Upper lobe of left lung (tissue), 6 donors: Measurements from ENCODE around the gene HK3. TPM values are rescaled to one million over a fixed set of nuclear protein-coding genes. Genes with fewer than 3 reads are reported as not detected.

Experiments used
- ATAC-seq, 2 donors: fragments of 200-7000 bp; cut with Tn5 transposase; one replicate each; pipeline ENCODE4 v1.9.1; 2022; ENCODE audit warnings: mild to moderate bottlenecking in 2 of 2, moderate library complexity in 2 of 2; ENCODE audit not compliant: low FRiP score in 2 of 2
- DNase-seq, 2 donors: peaks; one replicate each; pipeline ENCODE4 v3.0.0-alpha.2; 2019 to 2020
- H3K27ac ChIP-seq, 4 donors: fragments of 200-600 bp; sonication (generic); one replicate each; pipeline ENCODE4 v1.5.1; 2016 to 2019
- H3K27me3 ChIP-seq, 4 donors: fragments of 200-600 bp; sonication (generic); one replicate each; pipeline ENCODE4 v1.5.1; 2017 to 2019
- H3K36me3 ChIP-seq, 4 donors: fragments of 200-600 bp; sonication (generic); one replicate each; pipeline ENCODE4 v1.5.1; 2016 to 2019
- H3K4me1 ChIP-seq, 4 donors: fragments of 200-600 bp; sonication (generic); one replicate each; pipeline ENCODE4 v1.5.1; 2018 to 2019
- H3K4me3 ChIP-seq, 4 donors: fragments of 200-600 bp; sonication (generic); one replicate each; pipeline ENCODE4 v1.5.1; 2017 to 2019; ENCODE audit warnings: mild to moderate bottlenecking in 2 of 4, moderate library complexity in 1 of 4
- H3K9me3 ChIP-seq, 4 donors: fragments of 200-600 bp; sonication (generic); one replicate each; pipeline ENCODE4 v1.5.1; 2018 to 2019
- EP300 ChIP-seq, 4 donors: sonication (generic); formaldehyde crosslinking; IDR thresholded peaks; one replicate each; pipeline ENCODE4 v1.5.1; 2017; ENCODE audit warnings: antibody characterized with exemption in 4 of 4, control low read depth in 2 of 4
- POLR2A ChIP-seq, 4 donors: fragments of 450-650 bp; IDR thresholded peaks; one replicate each; pipeline ENCODE4 v1.5.1; 2016 to 2017; ENCODE audit warnings: antibody characterized with exemption in 4 of 4, mild to moderate bottlenecking in 2 of 4
- POLR2AphosphoS5 ChIP-seq, 2 donors: sonication (generic); formaldehyde crosslinking; IDR thresholded peaks; one replicate each; pipeline ENCODE4 v1.5.1; 2017; ENCODE audit warnings: antibody characterized with exemption in 2 of 2
- WGBS, 2 donors: methylation state at CpG; one replicate each; pipeline ENCODE4 v1.1.5; 2017 to 2018; 5-methylcytosine and 5-hydroxymethylcytosine counted together
- total RNA-seq, 6 donors: library from RNA; depleted of rRNA in 4 of 6; stranded (reverse); fragments of >200 nt in 4 of 6; gene quantifications; one replicate each; pipeline versions ENCODE4 v1.1.0 to v1.2.1, GENCODE V29; 2016 to 2021
- TF ChIP-seq, protein P1 (sequence below), 6 experiments: fragments of 450-650 bp in 4 of 6; fragments of 200-600 bp in 2 of 6; sonication (generic) in 2 of 6; IDR thresholded peaks; one replicate each; pipeline ENCODE4 v1.5.1; 2016 to 2019; ENCODE audit warnings: antibody characterized with exemption in 6 of 6
- donor health status: DM: no; HTN: no; CAD: no; lungs with moderate emphysema.
- donor health status: DM: no; HTN: yes; CAD: no; lungs with severe emphysema.

HK3 gene
- total RNA-seq, 6 donors from 2014 or later, result 16.0 to 106 (median 66.4) TPM

DNA sequence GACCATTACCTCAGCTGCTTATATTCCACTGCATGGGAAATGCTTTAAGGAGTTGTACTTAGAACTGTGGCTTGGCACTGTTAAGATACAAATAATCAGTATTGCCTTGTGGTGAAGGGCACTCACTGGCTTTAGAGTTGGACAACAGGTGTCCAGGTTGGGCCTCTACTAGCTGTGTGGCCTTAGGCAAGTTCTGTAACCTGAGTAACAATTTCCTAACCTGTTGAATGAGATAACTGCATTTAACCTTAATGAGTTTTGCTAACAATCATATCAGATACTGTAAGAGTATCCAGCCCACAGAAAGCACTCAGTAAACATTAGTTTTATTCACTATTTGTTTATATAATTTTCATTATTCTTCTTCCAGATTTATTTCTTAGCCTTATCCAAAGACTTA, 17.2 kb upstream of the HK3 start:
- Histone ChIP-seq H3K27ac (no peak overlapping the region), H3K4me3 (no peak overlapping the region), H3K27me3 (no peaks in the 10 kb centered on the region), H3K4me1 (peaks cover 0 to 3% (median 0%) of the 10 kb centered on the region in 4 donors), H3K36me3 (peaks cover 0 to 15% (median 2%) of the 10 kb centered on the region in 4 donors), H3K9me3 (no peaks in the 10 kb centered on the region)
- ATAC-seq, result peak in 1 of 2 donors; percentile 26
- no peak for DNase-seq
- TF ChIP-seq POLR2A (IDR thresholded peaks at IDR 0.05) (no peak), EP300 (IDR thresholded peaks at IDR 0.05) (no peak), POLR2AphosphoS5 (IDR thresholded peaks at IDR 0.05) (no peak)

DNA sequence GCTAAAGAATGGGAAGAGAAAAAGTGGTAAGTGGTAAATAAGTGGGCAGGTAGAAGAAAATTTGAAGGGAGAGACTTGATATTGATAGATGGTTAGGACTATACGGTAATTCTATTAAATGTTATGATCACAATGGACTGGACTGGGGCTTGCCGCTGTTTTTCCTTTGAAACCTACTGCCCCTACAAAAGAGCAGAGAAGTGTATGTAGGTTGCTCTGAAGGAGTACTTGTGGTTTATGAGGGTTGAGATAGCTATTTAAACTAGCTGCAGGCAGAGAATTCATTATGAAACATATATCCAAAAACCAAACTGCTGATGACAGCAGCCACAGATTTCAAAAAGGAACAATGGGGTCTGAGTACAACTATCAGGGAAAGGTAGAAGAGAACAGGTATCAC, 16.8 kb upstream of the HK3 start:
- peaks cover 0 to 15% (median 3%) of the 10 kb centered on the region in 4 donors for H3K36me3 ChIP-seq
- DNase-seq (no peak), ATAC-seq (no peak)
- peaks cover 0 to 3% (median 0%) of the 10 kb centered on the region in 4 donors for H3K4me1 ChIP-seq
- H3K9me3 ChIP-seq, result no peaks in the 10 kb centered on the region
- H3K27ac ChIP-seq, result no peak overlapping the region
- WGBS, 2 donors, result 60 to 63% methylated on average over 2 of the region's 2 CpGs
- no peak overlapping the region for H3K4me3 ChIP-seq
- no peaks in the 10 kb centered on the region for H3K27me3 ChIP-seq
- TF ChIP-seq EP300 (IDR thresholded peaks at IDR 0.05) (no peak), POLR2AphosphoS5 (IDR thresholded peaks at IDR 0.05) (no peak), POLR2A (IDR thresholded peaks at IDR 0.05) (no peak)
- TF ChIP-seq, protein P1, sequence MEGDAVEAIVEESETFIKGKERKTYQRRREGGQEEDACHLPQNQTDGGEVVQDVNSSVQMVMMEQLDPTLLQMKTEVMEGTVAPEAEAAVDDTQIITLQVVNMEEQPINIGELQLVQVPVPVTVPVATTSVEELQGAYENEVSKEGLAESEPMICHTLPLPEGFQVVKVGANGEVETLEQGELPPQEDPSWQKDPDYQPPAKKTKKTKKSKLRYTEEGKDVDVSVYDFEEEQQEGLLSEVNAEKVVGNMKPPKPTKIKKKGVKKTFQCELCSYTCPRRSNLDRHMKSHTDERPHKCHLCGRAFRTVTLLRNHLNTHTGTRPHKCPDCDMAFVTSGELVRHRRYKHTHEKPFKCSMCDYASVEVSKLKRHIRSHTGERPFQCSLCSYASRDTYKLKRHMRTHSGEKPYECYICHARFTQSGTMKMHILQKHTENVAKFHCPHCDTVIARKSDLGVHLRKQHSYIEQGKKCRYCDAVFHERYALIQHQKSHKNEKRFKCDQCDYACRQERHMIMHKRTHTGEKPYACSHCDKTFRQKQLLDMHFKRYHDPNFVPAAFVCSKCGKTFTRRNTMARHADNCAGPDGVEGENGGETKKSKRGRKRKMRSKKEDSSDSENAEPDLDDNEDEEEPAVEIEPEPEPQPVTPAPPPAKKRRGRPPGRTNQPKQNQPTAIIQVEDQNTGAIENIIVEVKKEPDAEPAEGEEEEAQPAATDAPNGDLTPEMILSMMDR (IDR thresholded peaks at IDR 0.05), result no peak

DNA sequence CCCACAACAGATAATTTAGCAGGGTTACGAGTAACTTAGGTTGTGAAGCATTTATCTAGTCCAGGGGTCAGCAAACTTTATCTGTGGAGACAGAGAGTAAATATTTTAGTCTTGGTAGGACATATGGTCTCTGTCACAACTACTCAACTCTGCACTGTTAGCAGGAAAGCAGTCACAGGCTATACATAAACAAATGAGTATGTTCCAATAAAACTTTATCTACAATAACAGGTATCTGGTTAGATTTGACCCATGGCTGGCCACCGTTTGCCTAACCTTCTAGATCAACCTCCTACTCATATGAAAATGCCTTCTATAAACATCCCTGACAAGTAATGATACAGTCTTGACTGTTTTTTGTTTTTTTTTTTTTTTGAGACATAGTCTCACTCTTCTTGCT, 13.0 kb upstream of the HK3 start:
- ATAC-seq (no peak), DNase-seq (no peak)
- WGBS, 2 donors, result 80 to 89% methylated on average over 2 of the region's 2 CpGs
- Histone ChIP-seq H3K4me1 (peaks cover 0 to 3% (median 0%) of the 10 kb centered on the region in 4 donors), H3K9me3 (no peaks in the 10 kb centered on the region), H3K4me3 (no peak overlapping the region), H3K27ac (no peak overlapping the region), H3K36me3 (peaks cover 0 to 30% (median 13%) of the 10 kb centered on the region in 4 donors), H3K27me3 (no peaks in the 10 kb centered on the region)
- TF ChIP-seq POLR2A (IDR thresholded peaks at IDR 0.05) (no peak), EP300 (IDR thresholded peaks at IDR 0.05) (no peak), POLR2AphosphoS5 (IDR thresholded peaks at IDR 0.05) (no peak)
- TF ChIP-seq, protein P1 (IDR thresholded peaks at IDR 0.05), result no peak

DNA sequence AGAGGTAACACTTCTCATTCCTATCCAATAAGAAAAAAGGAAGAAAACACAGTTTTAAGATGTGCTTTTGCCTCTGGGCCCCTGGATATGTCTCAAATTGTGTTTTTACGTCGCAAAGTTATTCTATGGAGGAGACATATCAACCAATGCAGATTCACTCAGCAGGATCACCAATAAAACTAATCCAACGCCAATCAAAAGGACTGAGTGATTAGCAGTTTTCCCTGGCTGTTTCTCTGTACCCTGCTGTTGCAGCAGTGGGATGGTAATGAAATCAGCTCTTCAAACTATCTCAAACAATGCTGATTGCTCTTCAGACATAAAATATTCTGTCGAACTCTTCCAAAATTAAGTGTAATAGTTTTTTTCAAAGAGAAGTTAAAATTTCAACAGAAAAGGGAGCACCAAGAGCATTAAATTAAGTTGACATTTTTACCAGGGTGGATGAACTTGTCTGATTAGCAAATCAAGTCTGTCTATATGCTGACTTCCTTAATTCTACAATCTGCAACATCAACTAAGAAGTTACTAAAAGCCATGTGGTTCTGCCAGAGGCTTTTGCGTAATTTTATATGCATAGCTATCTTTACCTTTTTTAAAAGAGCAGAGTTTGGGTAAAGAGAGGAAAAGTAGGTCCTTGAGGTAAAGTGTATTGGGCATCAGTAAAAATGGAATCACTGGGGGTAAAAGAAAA, 9.7 kb upstream of the HK3 start:
- Histone ChIP-seq H3K27me3 (no peaks in the 10 kb centered on the region), H3K9me3 (no peaks in the 10 kb centered on the region)
- no peak for ATAC-seq

DNA sequence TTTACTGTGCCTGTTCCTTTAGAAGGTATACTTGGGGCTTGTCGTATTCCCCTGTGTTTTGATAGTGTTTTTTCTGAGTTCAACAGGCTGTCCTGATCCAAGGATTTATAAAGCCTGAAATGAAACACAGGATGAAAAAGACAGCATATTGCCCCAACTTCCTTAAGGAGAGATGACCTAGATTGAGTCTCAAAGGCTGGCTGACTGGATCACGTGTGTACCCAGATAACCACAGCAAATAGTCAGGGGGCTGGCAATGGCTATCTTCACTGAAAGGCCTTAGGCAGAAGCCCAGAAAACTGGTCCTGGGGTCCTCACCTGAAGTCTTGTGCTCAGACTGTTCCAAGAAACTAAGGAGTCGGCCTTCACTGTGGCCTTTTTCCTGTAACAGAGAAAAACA, 7.7 kb upstream of the HK3 start:
- Histone ChIP-seq H3K36me3 (peaks cover 23 to 76% (median 52%) of the 10 kb centered on the region in 4 donors), H3K27me3 (no peaks in the 10 kb centered on the region), H3K4me1 (peaks cover 0 to 14% (median 2%) of the 10 kb centered on the region in 4 donors), H3K9me3 (no peaks in the 10 kb centered on the region), H3K4me3 (no peak overlapping the region), H3K27ac (no peak overlapping the region)
- 86 to 98% methylated on average over 3 of the region's 3 CpGs for WGBS, 2 donors
- DNase-seq, result no peak
- no peak for ATAC-seq
- no peak for TF ChIP-seq POLR2AphosphoS5 (IDR thresholded peaks at IDR 0.05)
- TF ChIP-seq EP300 (IDR thresholded peaks at IDR 0.05), result no peak
- TF ChIP-seq, protein P1 (IDR thresholded peaks at IDR 0.05), result no peak
- TF ChIP-seq POLR2A (IDR thresholded peaks at IDR 0.05), result no peak

More for the DNA sequence above, 9.7 kb upstream of the HK3 start:
- no peak for DNase-seq
- H3K27ac ChIP-seq, result no peak overlapping the region
- WGBS, 2 donors, result 90 to 92% methylated on average over 5 of the region's 5 CpGs
- H3K4me1 ChIP-seq, result no peaks in the 10 kb centered on the region
- H3K4me3 ChIP-seq, result no peak overlapping the region
- peaks cover 20 to 63% (median 42%) of the 10 kb centered on the region in 4 donors for H3K36me3 ChIP-seq
- TF ChIP-seq EP300 (IDR thresholded peaks at IDR 0.05), result no peak
- TF ChIP-seq POLR2AphosphoS5 (IDR thresholded peaks at IDR 0.05), result no peak
- TF ChIP-seq, protein P1 (IDR thresholded peaks at IDR 0.05), result no peak
- no peak for TF ChIP-seq POLR2A (IDR thresholded peaks at IDR 0.05)
